ENCODE results near the gene SV2C. TPM values are rescaled to one million over a fixed set of nuclear protein-coding genes. Genes with fewer than 3 reads are reported as not detected.

Gene SV2C
- polyA plus RNA-seq, 1 donor (not counting 4 experiments of a cell fraction or from before 2014, with no cell fraction given): 0.34 TPM

GRCh38 chr5:76251656-76252055 lies 168.5 kb downstream of the SV2C start:
- Histone ChIP-seq H3K9me3 (ENCODE audit: control insufficient read depth, low read depth, low read length) (no peaks in the 10 kb centered on the region), H3K4me2 (ENCODE audit: control insufficient read depth, extremely low read depth, insufficient read depth, low read depth, low read length) (no peak overlapping the region), H3K27ac (ENCODE audit: control insufficient read depth, insufficient read depth, low read length) (no peak overlapping the region), H3K27me3 (ENCODE audit: control insufficient read depth, extremely low read depth, insufficient read depth, low read length) (peaks cover 3% of the 10 kb centered on the region), H3K4me3 (ENCODE audit: control insufficient read depth in 2 of 3, extremely low read depth in 1 of 3, insufficient read depth in 2 of 3, low read depth in 1 of 3, low read length in 3 of 3) (no peak overlapping the region), H3K9me1 (ENCODE audit: control insufficient read depth, extremely low read depth, insufficient read depth, low read length) (no peaks in the 10 kb centered on the region), H3K36me3 (ENCODE audit: control insufficient read depth in 2 of 2, extremely low read depth in 1 of 2, insufficient read depth in 2 of 2, low read length in 2 of 2) (no peaks in the 10 kb centered on the region), H4K20me1 (ENCODE audit: control insufficient read depth, extremely low read depth, insufficient read depth, low read length) (no peaks in the 10 kb centered on the region), H2AFZ (ENCODE audit: control insufficient read depth, low read length) (no peak overlapping the region), H3K4me1 (ENCODE audit: control insufficient read depth, extremely low read depth, insufficient read depth, low read length) (no peaks in the 10 kb centered on the region), H3K9ac (ENCODE audit: control insufficient read depth, extremely low read depth, insufficient read depth, low read length) (no peak overlapping the region), H3K79me2 (ENCODE audit: control insufficient read depth, insufficient read depth, low read length) (no peaks in the 10 kb centered on the region)
- DNase-seq (ENCODE audit: low read depth, low spot score) (no peak), FAIRE-seq (no peak)
- TF ChIP-seq EZH2 (IDR thresholded peaks at IDR 0.05; ENCODE audit: low read length) (no peak), CTCF (optimal IDR thresholded peaks at IDR 0.05 in 1 of 3, IDR thresholded peaks at IDR 0.05 in 1 of 3, conservative IDR thresholded peaks at IDR 0.05 in 1 of 3; ENCODE audit: extremely low read depth in 1 of 3, insufficient read depth in 2 of 3, low read length in 3 of 3) (no peak)
- dilution Hi-C loops (cut with MboI; ENCODE audit: extremely low pct_ligation_motif_present, low sequenced_read_pairs): no loop called here

GRCh38 chr5:76252437-76252836 lies 169.3 kb downstream of the SV2C start:
- FAIRE-seq: no peak
- Histone ChIP-seq H3K79me2 (ENCODE audit: control insufficient read depth, insufficient read depth, low read length) (no peaks in the 10 kb centered on the region), H3K4me2 (ENCODE audit: control insufficient read depth, extremely low read depth, insufficient read depth, low read depth, low read length) (no peak overlapping the region), H3K9ac (ENCODE audit: control insufficient read depth, extremely low read depth, insufficient read depth, low read length) (no peak overlapping the region), H2AFZ (ENCODE audit: control insufficient read depth, low read length) (no peak overlapping the region), H3K4me3 (ENCODE audit: control insufficient read depth in 2 of 3, extremely low read depth in 1 of 3, insufficient read depth in 2 of 3, low read depth in 1 of 3, low read length in 3 of 3) (no peak overlapping the region), H3K36me3 (ENCODE audit: control insufficient read depth in 2 of 2, extremely low read depth in 1 of 2, insufficient read depth in 2 of 2, low read length in 2 of 2) (no peaks in the 10 kb centered on the region), H4K20me1 (ENCODE audit: control insufficient read depth, extremely low read depth, insufficient read depth, low read length) (no peaks in the 10 kb centered on the region), H3K9me1 (ENCODE audit: control insufficient read depth, extremely low read depth, insufficient read depth, low read length) (no peaks in the 10 kb centered on the region), H3K27ac (ENCODE audit: control insufficient read depth, insufficient read depth, low read length) (no peak overlapping the region), H3K27me3 (ENCODE audit: control insufficient read depth, extremely low read depth, insufficient read depth, low read length) (peaks cover 7% of the 10 kb centered on the region), H3K9me3 (ENCODE audit: control insufficient read depth, low read depth, low read length) (no peaks in the 10 kb centered on the region), H3K4me1 (ENCODE audit: control insufficient read depth, extremely low read depth, insufficient read depth, low read length) (no peaks in the 10 kb centered on the region)
- dilution Hi-C loops (cut with MboI; ENCODE audit: extremely low pct_ligation_motif_present, low sequenced_read_pairs): no loop called here
- TF ChIP-seq EZH2 (IDR thresholded peaks at IDR 0.05; ENCODE audit: low read length) (no peak), CTCF (optimal IDR thresholded peaks at IDR 0.05 in 1 of 3, IDR thresholded peaks at IDR 0.05 in 1 of 3, conservative IDR thresholded peaks at IDR 0.05 in 1 of 3; ENCODE audit: extremely low read depth in 1 of 3, insufficient read depth in 2 of 3, low read length in 3 of 3) (no peak)
- peak; percentile 5 for DNase-seq (ENCODE audit: low read depth, low spot score)

Measured in keratinocyte (primary cell).